Osteocyte (in vitro differentiated cells): ENCODE results near the gene C1QTNF3. TPM values are rescaled to one million over a fixed set of nuclear protein-coding genes. Genes with fewer than 3 reads are reported as not detected.
"Not testable (repeated sequence)": the region's sequence is repeated elsewhere in the genome, so short reads cannot be mapped to it uniquely, and the experiment has no call there.

Experiments
- DNase-seq: peaks from one replicate; pipeline ENCODE4 v3.0.0; 2021; ENCODE audit warnings: mixed read lengths; ENCODE audit not compliant: unreplicated experiment; ENCODE audit errors: extremely low spot score
- H3K27ac Mint-ChIP-seq: one replicate; pipeline ENCODE4 v1.8.0; 2021; ENCODE audit warnings: mild to moderate bottlenecking, mixed read lengths; ENCODE audit not compliant: unreplicated experiment
- H3K27me3 Mint-ChIP-seq: one replicate; pipeline ENCODE4 v1.8.0; 2021; ENCODE audit warnings: mixed read lengths; ENCODE audit not compliant: unreplicated experiment
- H3K36me3 Mint-ChIP-seq: one replicate; pipeline ENCODE4 v1.8.0; 2021; ENCODE audit warnings: mixed read lengths; ENCODE audit not compliant: unreplicated experiment
- H3K4me1 Mint-ChIP-seq: one replicate; pipeline ENCODE4 v1.8.0; 2021; ENCODE audit warnings: mixed read lengths; ENCODE audit not compliant: unreplicated experiment
- H3K4me3 Mint-ChIP-seq: one replicate; pipeline ENCODE4 v1.8.0; 2021; ENCODE audit warnings: mild to moderate bottlenecking, moderate library complexity, mixed read lengths; ENCODE audit not compliant: unreplicated experiment
- H3K9me3 Mint-ChIP-seq: one replicate; pipeline ENCODE4 v1.8.0; 2021; ENCODE audit warnings: mixed read lengths; ENCODE audit not compliant: unreplicated experiment
- total RNA-seq: library from RNA; stranded (reverse); gene quantifications from 2 replicates; pipeline ENCODE4 v1.2.1, GENCODE V29; 2021
- TF ChIP-seq, protein P1 (sequence below): fragments of 200-600 bp; sonication (generic); IDR thresholded peaks from 2 replicates; pipeline ENCODE4 v1.5.0; 2021; ENCODE audit warnings: antibody characterized with exemption, mild to moderate bottlenecking, moderate library complexity

Gene C1QTNF3
- total RNA-seq, 1 donor from 2014 or later: 4.8 TPM

DNA sequence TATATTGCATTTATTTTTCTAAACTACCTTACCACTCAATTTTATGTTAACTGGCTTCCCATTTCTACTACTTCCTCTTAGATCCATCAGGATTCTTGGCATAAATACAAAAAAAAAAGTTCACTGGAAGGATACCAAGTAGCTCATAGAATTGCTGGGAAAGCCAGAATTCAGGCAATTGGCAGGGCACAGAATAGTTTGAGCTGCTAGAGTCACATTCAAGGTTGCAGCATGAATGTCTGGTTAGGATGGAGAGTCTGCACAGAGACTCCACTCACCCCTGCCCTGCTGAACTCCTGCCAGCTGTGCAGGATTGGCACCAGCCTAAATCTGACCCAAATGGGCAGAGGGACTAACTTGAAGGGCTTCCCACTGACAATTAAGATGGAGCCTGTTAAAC, 30.2 kb downstream of the C1QTNF3 start:
- H3K36me3 Mint-ChIP-seq: peaks cover 8% of the 10 kb centered on the region
- no peaks in the 10 kb centered on the region for H3K9me3 Mint-ChIP-seq
- TF ChIP-seq, protein P1, sequence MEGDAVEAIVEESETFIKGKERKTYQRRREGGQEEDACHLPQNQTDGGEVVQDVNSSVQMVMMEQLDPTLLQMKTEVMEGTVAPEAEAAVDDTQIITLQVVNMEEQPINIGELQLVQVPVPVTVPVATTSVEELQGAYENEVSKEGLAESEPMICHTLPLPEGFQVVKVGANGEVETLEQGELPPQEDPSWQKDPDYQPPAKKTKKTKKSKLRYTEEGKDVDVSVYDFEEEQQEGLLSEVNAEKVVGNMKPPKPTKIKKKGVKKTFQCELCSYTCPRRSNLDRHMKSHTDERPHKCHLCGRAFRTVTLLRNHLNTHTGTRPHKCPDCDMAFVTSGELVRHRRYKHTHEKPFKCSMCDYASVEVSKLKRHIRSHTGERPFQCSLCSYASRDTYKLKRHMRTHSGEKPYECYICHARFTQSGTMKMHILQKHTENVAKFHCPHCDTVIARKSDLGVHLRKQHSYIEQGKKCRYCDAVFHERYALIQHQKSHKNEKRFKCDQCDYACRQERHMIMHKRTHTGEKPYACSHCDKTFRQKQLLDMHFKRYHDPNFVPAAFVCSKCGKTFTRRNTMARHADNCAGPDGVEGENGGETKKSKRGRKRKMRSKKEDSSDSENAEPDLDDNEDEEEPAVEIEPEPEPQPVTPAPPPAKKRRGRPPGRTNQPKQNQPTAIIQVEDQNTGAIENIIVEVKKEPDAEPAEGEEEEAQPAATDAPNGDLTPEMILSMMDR: no peak
- H3K4me3 Mint-ChIP-seq: no peak overlapping the region
- no peaks in the 10 kb centered on the region for H3K27me3 Mint-ChIP-seq
- peaks cover 16% of the 10 kb centered on the region for H3K4me1 Mint-ChIP-seq
- no peak overlapping the region for H3K27ac Mint-ChIP-seq
- no peak for DNase-seq

DNA sequence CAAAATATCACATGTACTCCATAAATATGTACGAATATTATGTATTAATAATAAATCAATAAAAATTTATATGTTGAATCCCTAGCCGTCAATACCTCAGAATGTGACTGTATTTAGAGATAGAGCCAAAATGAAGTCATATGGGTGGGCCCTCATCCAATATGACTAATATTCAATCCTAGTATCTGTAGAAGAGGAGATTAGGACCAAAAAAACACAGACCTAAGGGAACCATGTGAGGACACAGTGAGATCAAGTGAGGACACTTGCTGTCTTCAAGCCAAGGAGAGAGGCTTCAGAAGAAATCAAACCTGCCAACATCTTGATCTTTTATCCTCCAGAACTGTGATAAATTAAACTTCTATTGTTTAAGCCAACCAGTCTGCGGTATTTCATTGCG, 31.5 kb downstream of the C1QTNF3 start:
- no peak overlapping the region for H3K27ac Mint-ChIP-seq
- no peak overlapping the region for H3K4me3 Mint-ChIP-seq
- no peaks in the 10 kb centered on the region for H3K27me3 Mint-ChIP-seq
- no peaks in the 10 kb centered on the region for H3K9me3 Mint-ChIP-seq
- DNase-seq: no peak
- peaks cover 22% of the 10 kb centered on the region for H3K4me1 Mint-ChIP-seq
- peaks cover 4% of the 10 kb centered on the region for H3K36me3 Mint-ChIP-seq
- TF ChIP-seq, protein P1: no peak

DNA sequence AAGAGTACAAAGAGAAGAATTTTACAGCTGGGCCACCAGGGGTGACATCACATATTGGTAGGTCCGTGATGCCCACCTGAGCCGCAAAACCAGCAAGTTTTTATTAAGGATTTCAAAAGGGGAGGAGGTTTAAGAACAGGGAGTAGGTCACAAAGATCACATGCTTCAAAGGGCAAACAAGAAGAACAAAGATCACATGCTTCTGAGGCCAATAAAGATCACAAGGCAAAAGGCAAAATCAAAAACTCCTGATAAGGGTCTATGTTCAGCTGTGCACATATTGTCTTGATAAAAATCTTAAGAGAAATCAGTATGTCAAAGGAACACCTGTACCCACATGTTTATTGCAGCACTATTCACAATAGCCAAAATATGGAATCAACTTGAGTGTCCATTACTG, 32.9 kb downstream of the C1QTNF3 start:
- H3K9me3 Mint-ChIP-seq, H3K4me3 Mint-ChIP-seq, H3K36me3 Mint-ChIP-seq, DNase-seq, H3K27me3 Mint-ChIP-seq, H3K27ac Mint-ChIP-seq: not testable (repeated sequence)
- peaks cover 31% of the 10 kb centered on the region for H3K4me1 Mint-ChIP-seq

DNA sequence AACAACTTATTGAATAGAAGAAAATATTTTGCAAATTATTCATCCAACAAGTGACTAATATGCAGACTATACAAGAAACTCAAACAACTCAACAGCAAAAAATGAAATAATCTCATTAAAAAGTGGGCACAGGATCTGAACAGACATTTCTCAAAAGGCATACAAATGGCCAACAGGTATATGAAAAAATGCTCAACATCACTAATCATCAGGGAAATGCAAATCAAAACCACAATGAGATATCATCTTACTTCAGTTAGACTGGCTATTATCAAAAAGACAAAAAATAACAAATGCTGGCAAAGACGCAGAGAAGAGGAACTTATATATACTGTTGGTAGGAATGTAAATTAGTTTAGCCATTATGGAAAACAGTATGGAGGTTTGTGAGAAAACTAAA, 33.4 kb downstream of the C1QTNF3 start:
- peaks cover 33% of the 10 kb centered on the region for H3K4me1 Mint-ChIP-seq
- peak overlapping the region; percentile 91 for H3K27ac Mint-ChIP-seq
- DNase-seq: no peak
- TF ChIP-seq, protein P1: no peak
- H3K36me3 Mint-ChIP-seq: peaks cover 10% of the 10 kb centered on the region
- no peaks in the 10 kb centered on the region for H3K9me3 Mint-ChIP-seq
- no peak overlapping the region for H3K4me3 Mint-ChIP-seq
- H3K27me3 Mint-ChIP-seq: no peaks in the 10 kb centered on the region

DNA sequence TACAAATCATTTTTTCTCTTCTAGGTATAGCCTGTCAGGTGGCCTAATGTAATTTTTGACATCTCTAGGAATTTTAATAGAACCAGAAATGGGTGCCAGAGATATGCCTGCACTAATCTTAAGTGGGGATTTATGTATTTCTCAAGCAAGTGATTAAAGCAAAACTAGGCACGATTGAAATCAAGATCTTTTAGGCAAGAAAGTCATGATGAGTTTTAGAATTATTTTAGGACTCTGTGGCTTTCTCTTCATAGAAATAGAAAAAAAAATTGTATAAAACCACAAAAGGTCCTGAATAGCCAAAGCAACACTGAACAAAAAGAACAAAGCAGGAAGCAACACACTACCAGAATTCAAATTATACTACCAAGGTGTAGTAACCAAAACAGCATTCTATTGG, 34.2 kb downstream of the C1QTNF3 start:
- no peak for DNase-seq
- Mint-ChIP-seq H3K4me1 (peaks cover 39% of the 10 kb centered on the region), H3K36me3 (peaks cover 13% of the 10 kb centered on the region), H3K27ac (peak overlapping the region; percentile 91), H3K4me3 (peak overlapping the region; percentile 91), H3K9me3 (no peaks in the 10 kb centered on the region), H3K27me3 (no peaks in the 10 kb centered on the region)
- TF ChIP-seq, protein P1: no peak
